Naive thymus-derived CD4-positive, alpha-beta T cell (primary cell): Measurements from ENCODE around the gene EME1. TPM values are rescaled to one million over a fixed set of nuclear protein-coding genes. Genes with fewer than 3 reads are reported as not detected.
A peak's percentile ranks its signal among the peaks of the same experiment; 100 is the strongest.

ENCODE experiments used
- ATAC-seq: fragments of 150-1000 bp; cut with Tn5 transposase; 2 replicates; pipeline ENCODE4 v1.10.0; 2021; ENCODE audit warnings: mild to moderate bottlenecking, moderate library complexity
- CTCF ChIA-PET: fragments of 350-600 bp; sonication (Branson Sonifier 250); formaldehyde crosslinking; loops from one replicate; lab custom pipeline; 2021; ENCODE audit warnings: antibody characterized with exemption; lab: Charles Lee
- POLR2A ChIA-PET: fragments of 350-600 bp; sonication (Branson Sonifier 250); formaldehyde crosslinking; loops from one replicate; lab custom pipeline; 2021; ENCODE audit warnings: antibody characterized with exemption, inconsistent platforms; lab: Charles Lee
- DNase-seq, 9 donors: peaks; one replicate each; pipeline versions ENCODE4 v3.0.0 to v3.0.0-alpha.2; 2020 to 2022; ENCODE audit warnings: mixed read lengths in 1 of 9
- H3K27ac ChIP-seq: one replicate; pipeline ENCODE4 v1.7.0; 2013; ENCODE audit warnings: mild to moderate bottlenecking, low read depth, low read length, moderate library complexity
- H3K27me3 ChIP-seq, 2 donors: one replicate each; pipeline ENCODE4 v1.7.0; 2013; ENCODE audit warnings: low read length in 2 of 2, mild to moderate bottlenecking in 2 of 2, moderate library complexity in 2 of 2; ENCODE audit not compliant: control insufficient read depth in 2 of 2, insufficient read depth in 2 of 2
- H3K36me3 ChIP-seq, 3 experiments: 1 replicate in 2 of 3; 2 replicates in 1 of 3; pipeline ENCODE4 v1.7.0; 2013; ENCODE audit warnings: low read length in 3 of 3, mild to moderate bottlenecking in 3 of 3, moderate library complexity in 1 of 3; ENCODE audit not compliant: insufficient read depth in 3 of 3, control insufficient read depth in 2 of 3
- H3K4me1 ChIP-seq, 2 donors: one replicate each; pipeline ENCODE4 v1.7.0; 2013; ENCODE audit warnings: low read length in 2 of 2, mild to moderate bottlenecking in 2 of 2, moderate library complexity in 1 of 2; ENCODE audit not compliant: control insufficient read depth in 2 of 2, insufficient read depth in 2 of 2
- H3K4me3 ChIP-seq: 2 replicates; pipeline ENCODE4 v1.7.0; 2013; ENCODE audit warnings: mild to moderate bottlenecking, low read length
- H3K9me3 ChIP-seq, 3 experiments: 1 replicate in 2 of 3; 2 replicates in 1 of 3; pipeline ENCODE4 v1.7.0; 2013; ENCODE audit warnings: low read length in 3 of 3; ENCODE audit not compliant: control insufficient read depth in 2 of 3
- H3K27ac Mint-ChIP-seq, 9 donors: one replicate each; pipeline ENCODE4 v1.8.0; 2020 to 2022; ENCODE audit warnings: mixed read lengths in 9 of 9, mild to moderate bottlenecking in 8 of 9, moderate library complexity in 5 of 9, inconsistent platforms in 2 of 9
- H3K27me3 Mint-ChIP-seq, 5 donors: one replicate each; pipeline ENCODE4 v1.8.0; 2021 to 2022; ENCODE audit warnings: mixed read lengths in 5 of 5, mild to moderate bottlenecking in 1 of 5
- H3K36me3 Mint-ChIP-seq, 5 donors: one replicate each; pipeline ENCODE4 v1.8.0; 2020 to 2022; ENCODE audit warnings: mixed read lengths in 5 of 5, mild to moderate bottlenecking in 3 of 5, inconsistent platforms in 1 of 5
- H3K4me1 Mint-ChIP-seq, 7 donors: one replicate each; pipeline ENCODE4 v1.8.0; 2020 to 2022; ENCODE audit warnings: mixed read lengths in 7 of 7, mild to moderate bottlenecking in 3 of 7, inconsistent platforms in 1 of 7
- H3K4me3 Mint-ChIP-seq, 10 donors: one replicate each; pipeline ENCODE4 v1.8.0; 2020 to 2022; ENCODE audit warnings: mild to moderate bottlenecking in 10 of 10, mixed read lengths in 10 of 10, moderate library complexity in 6 of 10, inconsistent platforms in 2 of 10
- H3K9me3 Mint-ChIP-seq, 11 donors: one replicate each; pipeline ENCODE4 v1.8.0; 2020 to 2022; ENCODE audit warnings: mixed read lengths in 11 of 11, mild to moderate bottlenecking in 4 of 11, inconsistent platforms in 1 of 11, moderate library complexity in 1 of 11
- intact Hi-C, 2 donors: fragments of 100-400 bp; cut with micrococcal nuclease; formaldehyde crosslinking; loops; one replicate each; pipeline ENCODE4 v1.15.1; 2023
- polyA plus RNA-seq, 2 donors: library from polyadenylated mRNA; unstranded; fragments of 300-500 nt; fragmentation: Illumina TruSeq; gene quantifications; one replicate each; pipeline ENCODE4 v1.2.3, GENCODE V29; 2021
- total RNA-seq, 6 experiments: library from RNA in 5 of 6; stranded (reverse) in 5 of 6; gene quantifications; 1 replicate in 5 of 6; 2 replicates in 1 of 6; pipeline ENCODE4 v1.2.3 and lab custom pipeline; 2021 to 2026

Gene EME1
- total and polyA plus RNA-seq, 7 experiments from 2014 or later: 0.61 to 17.5 (median 2.2) TPM; not detected in 2

DNA sequence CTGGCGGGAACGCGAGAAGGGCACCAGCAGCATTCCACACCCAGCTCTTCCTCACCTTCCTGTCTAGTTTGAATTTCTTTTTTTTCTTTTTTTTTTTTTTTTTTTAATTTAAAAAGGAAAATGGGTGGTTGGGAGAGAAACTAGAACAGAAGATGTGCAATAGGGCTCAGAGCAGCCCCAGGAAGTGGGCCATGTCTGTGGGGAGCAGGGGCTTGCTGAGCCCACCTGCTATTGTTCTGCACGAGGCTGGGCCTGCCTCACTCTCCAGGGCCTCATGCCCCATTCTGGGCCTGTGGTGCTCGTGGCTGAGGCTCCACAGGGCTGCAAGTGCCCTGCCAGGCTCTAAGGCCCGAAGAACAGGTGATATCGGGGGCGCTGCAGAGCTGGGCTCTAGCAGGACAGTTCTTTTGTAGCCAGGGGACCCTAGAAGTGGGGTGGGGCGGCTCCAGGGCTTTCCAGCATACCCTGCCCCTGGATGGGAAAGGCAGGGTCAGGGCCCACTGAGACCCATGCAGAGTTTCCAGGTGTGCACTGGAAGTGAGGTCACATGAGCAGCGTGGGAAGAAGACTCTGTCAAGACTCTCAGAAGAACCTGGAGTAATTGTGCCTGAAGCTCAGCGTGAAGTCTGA is 12.4 kb upstream of the EME1 start:
- Mint-ChIP-seq H3K36me3 (peaks cover 0 to 9% (median 4%) of the 10 kb centered on the region in 5 donors), H3K4me3 (no peak overlapping the region), H3K27ac (no peak overlapping the region), H3K9me3 (no peaks in the 10 kb centered on the region), H3K4me1 (peaks cover 7 to 15% (median 9%) of the 10 kb centered on the region in 7 donors), H3K27me3 (no peaks in the 10 kb centered on the region)
- no peak for ATAC-seq
- ChIA-PET CTCF (interaction anchor here (1.1 to 3.6 kb wide), 7 partner anchors 8 to 119 kb away, joined by 3 to 44 read pairs (median 4); partner anchors contain the start of genes EME1, LRRC59 and MRPL27), POLR2A (interaction anchor here (0.7 to 2.4 kb wide), 3 partner anchors 13 to 36 kb away, joined by 3 to 16 read pairs (median 5); partner anchors contain the start of genes EME1, LRRC59 and MRPL27)
- intact Hi-C loops: loop anchor here (5.0 kb wide), 1 partner anchor 37 kb away; the partner anchor contains the start of gene LRRC59 (in 2 of the 2)
- DNase-seq: no peak
- no peaks in the 10 kb centered on the region for H3K9me3 ChIP-seq
- H3K27me3 ChIP-seq: no peaks in the 10 kb centered on the region
- no peak overlapping the region for H3K4me3 ChIP-seq
- peaks cover 0 to 6% of the 10 kb centered on the region in 2 donors for H3K4me1 ChIP-seq
- no peak overlapping the region for H3K27ac ChIP-seq
- H3K36me3 ChIP-seq: peaks cover 0 to 70% (median 3%) of the 10 kb centered on the region in 3 experiments

DNA sequence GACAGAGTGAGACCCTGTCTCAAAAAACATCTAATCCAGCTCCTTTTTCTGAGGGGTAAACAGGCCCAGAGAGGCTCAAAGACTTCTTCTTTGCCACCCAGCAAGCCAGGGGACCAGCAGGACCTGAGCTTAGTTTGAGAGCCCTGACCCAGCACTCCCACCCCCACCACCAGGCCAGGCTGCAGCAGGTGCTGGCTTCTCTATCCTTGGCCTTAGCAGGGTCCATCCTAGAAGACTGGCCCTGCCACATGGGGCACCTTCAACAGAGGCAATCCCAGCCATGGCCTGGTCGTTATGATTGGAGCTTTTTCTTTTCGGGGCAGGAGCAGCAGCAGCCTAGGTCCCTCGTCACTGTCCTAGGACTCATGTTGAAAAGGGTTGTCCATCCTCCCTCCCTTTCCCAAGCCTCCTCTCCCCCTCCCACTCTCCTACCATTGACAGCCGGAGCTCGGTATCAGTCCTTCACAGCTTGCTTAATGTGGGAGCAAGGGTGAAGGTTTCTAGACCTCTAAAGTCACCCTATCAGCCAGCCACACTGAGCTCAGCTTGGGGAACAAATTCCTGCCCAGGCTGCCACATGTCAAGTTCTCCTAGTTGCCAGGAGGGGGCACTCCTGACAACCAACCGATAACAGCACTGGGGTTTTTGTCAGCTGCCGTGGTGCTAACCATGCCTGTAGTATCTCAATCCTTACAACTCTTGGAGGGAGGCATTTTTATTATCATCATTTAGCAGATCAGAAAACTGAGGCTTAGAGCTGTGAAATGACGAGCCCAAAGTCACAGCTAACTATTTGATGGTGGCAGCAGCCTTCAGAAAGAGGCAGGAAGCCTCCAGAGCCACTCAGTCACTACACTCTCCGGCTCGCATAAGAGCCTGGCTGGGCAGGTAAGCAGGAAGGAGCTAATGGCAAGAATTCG is 11.2 kb upstream of the EME1 start:
- ChIA-PET POLR2A (interaction anchor here (0.5 to 2.4 kb wide), 10 partner anchors 10 to 378 kb away, joined by 3 to 16 read pairs (median 5); partner anchors contain the start of genes EME1, LRRC59, MRPL27 and XYLT2), CTCF (interaction anchor here (0.7 to 3.6 kb wide), 16 partner anchors 9 to 166 kb away, joined by 3 to 44 read pairs (median 6); partner anchors contain the start of genes EME1, LRRC59, MRPL27 and XYLT2)
- Mint-ChIP-seq H3K9me3 (no peaks in the 10 kb centered on the region), H3K4me3 (peak overlapping the region; percentile 19 to 76 (median 44)), H3K27ac (peak overlapping the region; percentile 6 to 93 (median 42)), H3K4me1 (peaks cover 7 to 15% (median 9%) of the 10 kb centered on the region in 7 donors), H3K27me3 (no peaks in the 10 kb centered on the region), H3K36me3 (peaks cover 0 to 14% (median 3%) of the 10 kb centered on the region in 5 donors)
- peak; percentile 94 for ATAC-seq
- DNase-seq: peak in 8 of 9 donors; percentile 44 to 70 (median 61)
- no peaks in the 10 kb centered on the region for H3K27me3 ChIP-seq
- H3K9me3 ChIP-seq: no peaks in the 10 kb centered on the region
- peak overlapping the region; percentile 12 for H3K27ac ChIP-seq
- H3K4me3 ChIP-seq: no peak overlapping the region
- peaks cover 0 to 70% (median 0%) of the 10 kb centered on the region in 3 experiments for H3K36me3 ChIP-seq
- peaks cover 0 to 6% of the 10 kb centered on the region in 2 donors for H3K4me1 ChIP-seq
- intact Hi-C loops: loop anchor here (1.0 to 5.0 kb wide), 5 partner anchors 10 to 139 kb away; partner anchors contain the start of genes LRRC59 (in 2 of the 2) and RSAD1 (in 1 of the 2)

DNA sequence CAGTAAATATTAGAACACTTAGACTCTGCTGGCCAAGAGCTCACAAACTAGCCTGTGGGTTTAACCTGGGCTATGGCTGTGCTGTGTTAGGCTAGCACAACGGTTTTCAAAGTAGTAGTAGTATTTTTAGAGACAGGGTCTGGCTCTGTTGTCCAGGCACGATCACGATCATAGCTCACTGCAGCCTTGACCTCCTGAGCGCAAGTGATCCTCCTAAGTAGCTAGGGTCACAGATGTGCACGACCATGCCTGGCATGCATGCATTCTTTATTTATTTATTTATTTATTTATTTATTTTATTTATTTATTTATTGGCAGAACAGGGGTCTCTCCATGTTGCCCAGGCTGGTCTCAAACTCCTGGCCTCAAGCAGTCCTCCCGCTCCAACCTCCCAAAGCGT is 10.4 kb upstream of the EME1 start:
- Mint-ChIP-seq H3K4me1 (peaks cover 7 to 15% (median 9%) of the 10 kb centered on the region in 7 donors), H3K27ac (peak overlapping the region in 5 of 9 donors; percentile 22 to 93 (median 42)), H3K9me3 (no peaks in the 10 kb centered on the region), H3K4me3 (peak overlapping the region in 1 of 10 donors; percentile 63), H3K36me3 (peaks cover 0 to 18% (median 5%) of the 10 kb centered on the region in 5 donors), H3K27me3 (no peaks in the 10 kb centered on the region)
- peaks cover 3 to 70% (median 4%) of the 10 kb centered on the region in 3 experiments for H3K36me3 ChIP-seq
- DNase-seq (no peak), ATAC-seq (no peak)
- H3K4me3 ChIP-seq: no peak overlapping the region
- H3K9me3 ChIP-seq: no peaks in the 10 kb centered on the region
- ChIA-PET CTCF (interaction anchor here (0.7 to 3.6 kb wide), 15 partner anchors 8 to 167 kb away, joined by 3 to 44 read pairs (median 6); partner anchors contain the start of genes EME1, LRRC59, MRPL27 and XYLT2), POLR2A (interaction anchor here (0.8 to 2.4 kb wide), 7 partner anchors 10 to 117 kb away, joined by 4 to 16 read pairs (median 7); partner anchors contain the start of genes EME1, LRRC59, MRPL27 and XYLT2)
- intact Hi-C loops: loop anchor here (1.0 to 5.0 kb wide), 5 partner anchors 10 to 139 kb away; partner anchors contain the start of genes LRRC59 (in 2 of the 2) and RSAD1 (in 1 of the 2)
- peak overlapping the region; percentile 12 for H3K27ac ChIP-seq
- peaks cover 0 to 6% of the 10 kb centered on the region in 2 donors for H3K4me1 ChIP-seq
- no peaks in the 10 kb centered on the region for H3K27me3 ChIP-seq

DNA sequence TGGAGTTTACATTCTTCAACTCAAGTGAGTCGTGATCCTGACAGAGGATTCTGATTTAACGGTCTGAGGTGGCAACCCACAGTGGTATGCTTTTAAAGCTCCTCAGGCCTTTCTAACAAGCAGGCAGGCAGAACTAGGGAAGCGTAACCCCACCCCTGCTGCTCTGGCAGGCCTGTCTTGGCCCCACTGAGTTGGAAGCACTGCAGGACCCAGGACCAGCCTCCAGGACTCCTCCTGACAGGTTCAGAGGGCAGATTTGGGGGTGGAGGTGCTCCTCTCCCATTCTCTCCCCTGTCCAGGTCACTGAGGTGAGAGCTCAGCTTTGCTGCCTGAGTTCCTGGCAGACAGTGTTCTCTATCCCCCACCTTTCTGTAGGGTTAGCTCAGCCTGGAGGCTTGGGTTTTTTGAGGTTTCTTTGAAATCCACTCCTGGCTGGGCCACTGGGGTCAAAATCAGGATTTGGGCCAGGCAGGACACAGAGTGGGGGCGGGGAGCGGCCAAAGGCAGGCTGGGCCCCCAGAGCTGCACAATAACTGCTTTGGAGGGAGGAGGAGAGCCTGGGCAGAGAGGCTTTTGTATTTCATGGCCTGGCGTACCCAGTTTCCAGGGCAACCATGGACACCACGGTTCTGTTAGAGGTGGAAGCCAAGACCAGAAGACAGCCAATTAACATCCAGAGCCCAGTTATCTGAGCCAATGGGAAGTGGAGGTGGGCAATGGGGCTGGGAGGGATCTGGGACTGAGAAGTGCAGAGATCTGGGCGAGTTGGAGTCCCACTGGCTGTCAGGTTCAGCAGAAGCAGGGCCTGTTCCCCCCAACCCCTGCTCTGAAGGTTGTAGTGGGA is 9.6 kb upstream of the EME1 start:
- Mint-ChIP-seq H3K27me3 (no peaks in the 10 kb centered on the region), H3K9me3 (no peaks in the 10 kb centered on the region), H3K27ac (no peak overlapping the region), H3K36me3 (peaks cover 0 to 25% (median 9%) of the 10 kb centered on the region in 5 donors), H3K4me3 (no peak overlapping the region), H3K4me1 (peaks cover 7 to 15% (median 9%) of the 10 kb centered on the region in 7 donors)
- no peak for ATAC-seq
- CTCF ChIA-PET: interaction anchor here (0.7 to 3.6 kb wide), 7 partner anchors 10 to 194 kb away, joined by 3 to 44 read pairs (median 6); partner anchors contain the start of genes EME1, LRRC59, MRPL27 and XYLT2
- Histone ChIP-seq H3K27ac (no peak overlapping the region), H3K4me1 (peaks cover 0 to 6% of the 10 kb centered on the region in 2 donors), H3K27me3 (no peaks in the 10 kb centered on the region), H3K36me3 (peaks cover 8 to 70% (median 11%) of the 10 kb centered on the region in 3 experiments), H3K9me3 (no peaks in the 10 kb centered on the region), H3K4me3 (no peak overlapping the region)
- DNase-seq: no peak
- intact Hi-C loops: loop anchor here (2.0 to 5.0 kb wide), 2 partner anchors 34 to 115 kb away; partner anchors contain the start of genes LRRC59 (in 2 of the 2) and RSAD1 (in 1 of the 2)
- POLR2A ChIA-PET: interaction anchor here (2.0 to 2.4 kb wide), 2 partner anchors 9 to 22 kb away, joined by 7 to 8 read pairs; partner anchors contain the start of genes EME1 and MRPL27

DNA sequence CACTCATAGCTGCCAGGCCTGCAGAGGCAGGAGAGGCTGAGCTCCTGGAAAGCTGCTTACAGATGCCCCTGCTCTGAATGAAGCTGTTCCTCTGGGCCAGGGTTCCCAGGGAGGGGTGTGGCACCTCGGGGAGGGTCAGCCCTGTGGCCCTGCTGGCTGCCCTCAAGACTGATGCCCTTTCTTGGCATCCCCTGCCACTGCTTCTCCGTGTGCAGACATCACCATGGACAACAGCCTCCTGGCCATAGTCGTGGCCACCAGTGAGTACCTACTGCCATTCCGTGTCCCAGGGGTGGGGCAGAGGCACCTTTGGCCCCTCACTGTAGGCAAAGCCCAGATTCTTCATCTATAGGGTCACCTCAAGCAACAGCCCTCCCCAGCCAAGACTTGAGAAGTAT is 9.0 kb upstream of the EME1 start:
- Histone ChIP-seq H3K27ac (no peak overlapping the region), H3K4me1 (peaks cover 0 to 6% of the 10 kb centered on the region in 2 donors), H3K36me3 (peaks cover 8 to 70% (median 11%) of the 10 kb centered on the region in 3 experiments), H3K4me3 (no peak overlapping the region), H3K9me3 (no peaks in the 10 kb centered on the region), H3K27me3 (no peaks in the 10 kb centered on the region)
- Mint-ChIP-seq H3K4me3 (no peak overlapping the region), H3K4me1 (peaks cover 7 to 15% (median 9%) of the 10 kb centered on the region in 7 donors), H3K27ac (no peak overlapping the region), H3K36me3 (peaks cover 0 to 28% (median 11%) of the 10 kb centered on the region in 5 donors), H3K27me3 (no peaks in the 10 kb centered on the region), H3K9me3 (no peaks in the 10 kb centered on the region)
- POLR2A ChIA-PET: interaction anchor here (2.0 kb wide), 1 partner anchor 8 kb away, joined by 8 read pairs; the partner anchor contains the start of genes EME1 and MRPL27
- ATAC-seq (no peak), DNase-seq (no peak)
- CTCF ChIA-PET: interaction anchor here (0.7 to 3.6 kb wide), 2 partner anchors 33 to 195 kb away, joined by 3 to 44 read pairs; partner anchors contain the start of gene LRRC59
- intact Hi-C loops: loop anchor here (5.0 kb wide), 1 partner anchor 33 kb away; the partner anchor contains the start of gene LRRC59 (in 2 of the 2)
